ENCODE results near the gene PMVK. TPM values are rescaled to one million over a fixed set of nuclear protein-coding genes. Genes with fewer than 3 reads are reported as not detected.

Gene PMVK
- total RNA-seq: 10 to 100 TPM; 29.6 to 33.1 TPM

GRCh38 chr1:154936555-154937084, at the start of gene PMVK:
PMVK (minus strand) TSS chr1:154936719; CDS start chr1:154936685, 34 bp downstream.

GRCh38 chr1:154982897-154983648, 46.6 kb upstream of the PMVK start, which contains the start of gene FLAD1:
FLAD1 (plus strand) TSS chr1:154983344; CDS start chr1:154983695, 351 bp downstream.

GRCh38 chr1:154974102-154974807, 37.7 kb upstream of the PMVK start, which contains the start of gene CKS1B:
CKS1B (plus strand) TSS chr1:154974681; CDS start chr1:154974746, 65 bp downstream.

GRCh38 chr1:154970631-154971340, 34.3 kb upstream of the PMVK start, which contains the start of gene SHC1:
SHC1 (minus strand) TSS chr1:154970747; CDS start chr1:154970526, 221 bp downstream.

GRCh38 chr1:154961207-154962155, 25.0 kb upstream of the PMVK start, which contains the start of gene PYGO2:
PYGO2 (minus strand) TSS chr1:154961782; CDS start chr1:154961576, 206 bp downstream.

GRCh38 chr1:154955718-154956543, 19.4 kb upstream of the PMVK start, which contains the start of gene PBXIP1:
PBXIP1 (minus strand) TSS chr1:154956099; CDS start chr1:154953721, 2,378 bp downstream.

Small RNA genes lying within 50 kb of the gene (microRNA-seq; reads per million reads assigned to microRNA genes)
- gene MIR4258 (ENCODE audit: borderline microRNAs expressed, borderline replicate concordance): not detected

Other genes with a start within 250 kb of the PMVK start
- under 1 TPM; 0.02 to 0.03 TPM for gene KCNN3, start 66.4 kb downstream of the PMVK start, total RNA-seq
- gene PBXIP1, start 19.4 kb upstream of the PMVK start, total RNA-seq: 100 to 1,000 TPM; 101 to 102 TPM
- gene PYGO2, start 25.1 kb upstream of the PMVK start, total RNA-seq: 10 to 100 TPM; 42.7 to 43.0 TPM
- gene SHC1, start 34.0 kb upstream of the PMVK start, total RNA-seq: 10 to 100 TPM; 66.7 to 72.8 TPM
- 100 to 1,000 TPM; 104 to 118 TPM for gene CKS1B, start 38.0 kb upstream of the PMVK start, total RNA-seq
- gene FLAD1, start 46.6 kb upstream of the PMVK start, total RNA-seq: 10 to 100 TPM; 34.2 to 38.9 TPM
- 1 to 10 TPM in 1 of 2 experiments, under 1 TPM in 1; 0.63 to 1.2 TPM for gene LENEP, start 56.9 kb upstream of the PMVK start, total RNA-seq
- gene ZBTB7B, start 66.1 kb upstream of the PMVK start, total RNA-seq: 100 to 1,000 TPM; 119 TPM
- gene DCST2, start 97.1 kb upstream of the PMVK start, total RNA-seq: 1 to 10 TPM in 1 of 2 experiments, under 1 TPM in 1; 0.79 to 1.2 TPM
- not detected for gene DCST1, start 97.1 kb upstream of the PMVK start, total RNA-seq
- 10 to 100 TPM; 50.6 to 50.7 TPM for gene ADAM15, start 114.6 kb upstream of the PMVK start, total RNA-seq
- gene EFNA4, start 127.0 kb upstream of the PMVK start, total RNA-seq: 1 to 10 TPM; 9.0 to 9.6 TPM
- gene EFNA3, start 142.1 kb upstream of the PMVK start, total RNA-seq: 1 to 10 TPM; 4.1 to 4.2 TPM
- under 1 TPM; 0.25 to 0.26 TPM for gene EFNA1, start 191.2 kb upstream of the PMVK start, total RNA-seq
- 10 to 100 TPM; 44.1 to 49.0 TPM for gene SLC50A1, start 199.1 kb upstream of the PMVK start, total RNA-seq
- 10 to 100 TPM; 60.3 to 66.8 TPM for gene DPM3, start 203.8 kb upstream of the PMVK start, total RNA-seq
- gene KRTCAP2, start 236.6 kb upstream of the PMVK start, total RNA-seq: 100 to 1,000 TPM; 173 to 190 TPM
- gene TRIM46, start 237.1 kb upstream of the PMVK start, total RNA-seq: 10 to 100 TPM; 16.4 to 19.1 TPM

All from activated naive CD4-positive, alpha-beta T cell treated with anti-CD3 and anti-CD28 coated beads, Interleukin-2, amount 10 ng/mL, durations not matched to agents 5 hours and 36 hours (primary cell).